IMR-90 (cell line): ENCODE data around the gene ARMH1. TPM values are rescaled to one million over a fixed set of nuclear protein-coding genes. Genes with fewer than 3 reads are reported as not detected.

Experiments used
- ATAC-seq: fragments of 200-7000 bp; cut with Tn5 transposase; 2 replicates; pipeline ENCODE4 v1.9.1; 2020; ENCODE audit warnings: low read depth, mild to moderate bottlenecking, moderate library complexity
- BruUV-seq: library from RNA; stranded (reverse); fragments of 400-500 nt; replicated peaks from 2 replicates; lab custom pipeline; 2021; lab: Mats Ljungman, UMichigan
- CTCF ChIA-PET: fragments of 300-600 bp; formaldehyde crosslinking; extraction: SDS; loops from one replicate; lab custom pipeline; 2021; ENCODE audit warnings: antibody characterized with exemption; lab: Yijun Ruan, JAX
- POLR2A ChIA-PET: fragments of 300-600 bp; sonication (Branson Sonifier 250); formaldehyde crosslinking; loops from one replicate; lab custom pipeline; 2022; ENCODE audit warnings: antibody characterized with exemption; ENCODE audit not compliant: unreplicated experiment; lab: Charles Lee
- DNase-seq: peaks from one replicate; pipeline ENCODE4 v3.0.0; 2013
- H2AFZ ChIP-seq: replicated peaks from 2 replicates; pipeline ENCODE3; 2013; ENCODE audit warnings: low read length, mild to moderate bottlenecking; ENCODE audit not compliant: poor library complexity
- H2AK5ac ChIP-seq: 2 replicates; pipeline ENCODE4 v1.6.1; 2013; ENCODE audit warnings: low read depth, low read length, inconsistent platforms
- H2AK9ac ChIP-seq: replicated peaks from 2 replicates; pipeline ENCODE3; 2013; ENCODE audit warnings: mild to moderate bottlenecking, low read depth, low read length, moderate library complexity; ENCODE audit not compliant: poor library complexity
- H2BK120ac ChIP-seq: 2 replicates; pipeline ENCODE4 v1.6.1; 2013; ENCODE audit warnings: low read depth, low read length, inconsistent platforms
- H2BK15ac ChIP-seq: 3 replicates; pipeline ENCODE4 v1.6.1; 2013; ENCODE audit warnings: low read depth, low read length, inconsistent platforms
- H2BK20ac ChIP-seq: 2 replicates; pipeline ENCODE4 v1.6.1; 2013; ENCODE audit warnings: low read depth, mild to moderate bottlenecking, inconsistent platforms, low read length, moderate library complexity
- H2BK5ac ChIP-seq: 2 replicates; pipeline ENCODE4 v1.6.1; 2013; ENCODE audit warnings: mild to moderate bottlenecking, low read depth, low read length, inconsistent platforms; ENCODE audit not compliant: poor library complexity, severe bottlenecking
- H3K14ac ChIP-seq: replicated peaks from 2 replicates; pipeline ENCODE4 v1.6.1; 2013; ENCODE audit warnings: low read depth, low read length, inconsistent platforms
- H3K18ac ChIP-seq: 2 replicates; pipeline ENCODE4 v1.6.1; 2013; ENCODE audit warnings: low read depth, low read length, control low read depth
- H3K23ac ChIP-seq: 2 replicates; pipeline ENCODE4 v1.6.1; 2013; ENCODE audit warnings: low read depth, low read length, inconsistent platforms
- H3K27ac ChIP-seq: 2 replicates; pipeline ENCODE4 v1.5.1; 2013; ENCODE audit warnings: mild to moderate bottlenecking, control low read depth, low read length; ENCODE audit not compliant: insufficient read depth
- H3K27me3 ChIP-seq: 2 replicates; pipeline ENCODE4 v1.6.1; 2013; ENCODE audit warnings: low read length; ENCODE audit not compliant: control insufficient read depth, insufficient read depth
- H3K36me3 ChIP-seq: 2 replicates; pipeline ENCODE4 v1.6.1; 2013; ENCODE audit warnings: low read length, mixed read lengths; ENCODE audit not compliant: control insufficient read depth, insufficient read depth
- H3K4ac ChIP-seq: 2 replicates; pipeline ENCODE4 v1.6.1; 2013; ENCODE audit warnings: low read depth, low read length, inconsistent platforms
- H3K4me1 ChIP-seq: 2 replicates; pipeline ENCODE4 v1.6.1; 2013; ENCODE audit warnings: low read length, mixed read lengths; ENCODE audit not compliant: control insufficient read depth, insufficient read depth
- H3K4me2 ChIP-seq: 2 replicates; pipeline ENCODE4 v1.6.1; 2013; ENCODE audit warnings: low read depth, mild to moderate bottlenecking, control low read depth, low read length, moderate library complexity
- H3K4me3 ChIP-seq: 2 replicates; pipeline ENCODE4 v1.5.1; 2013; ENCODE audit warnings: low read depth, mild to moderate bottlenecking, control low read depth, low read length, moderate library complexity; ENCODE audit not compliant: insufficient read depth
- H3K56ac ChIP-seq: 2 replicates; pipeline ENCODE4 v1.6.1; 2013; ENCODE audit warnings: low read length, inconsistent platforms; ENCODE audit not compliant: insufficient read depth; ENCODE audit errors: extremely low read depth
- H3K79me1 ChIP-seq, 2 experiments: 2 replicates each; pipeline ENCODE4 v1.6.1; 2013; ENCODE audit warnings: low read length in 2 of 2, inconsistent platforms in 1 of 2, low read depth in 1 of 2
- H3K9ac ChIP-seq: 2 replicates; pipeline ENCODE4 v1.6.1; 2013; ENCODE audit warnings: low read depth, low read length, control low read depth
- H3K9me1 ChIP-seq: 2 replicates; pipeline ENCODE4 v1.6.1; 2013; ENCODE audit warnings: low read length, inconsistent platforms; ENCODE audit not compliant: insufficient read depth
- H3K9me3 ChIP-seq: 2 replicates; pipeline ENCODE4 v1.6.1; 2013; ENCODE audit warnings: low read length; ENCODE audit not compliant: control insufficient read depth, insufficient read depth
- H4K20me1 ChIP-seq: 2 replicates; pipeline ENCODE4 v1.6.1; 2013; ENCODE audit warnings: low read length, inconsistent platforms; ENCODE audit not compliant: insufficient read depth
- H4K5ac ChIP-seq: 2 replicates; pipeline ENCODE4 v1.6.1; 2013; ENCODE audit warnings: mild to moderate bottlenecking, low read depth, low read length, control low read depth
- H4K8ac ChIP-seq, 2 experiments: 2 replicates each; pipeline ENCODE4 v1.6.1; 2013; ENCODE audit warnings: low read depth in 2 of 2, low read length in 2 of 2, control low read depth in 1 of 2, inconsistent platforms in 1 of 2
- H4K91ac ChIP-seq: 2 replicates; pipeline ENCODE4 v1.6.1; 2013; ENCODE audit warnings: low read depth, low read length, inconsistent platforms; ENCODE audit not compliant: insufficient read depth
- BHLHE40 ChIP-seq: fragments of 150-350 bp; IDR thresholded peaks from 2 replicates; pipeline ENCODE4 v1.6.1; 2016; ENCODE audit warnings: mild to moderate bottlenecking, low read depth, low read length
- CEBPB ChIP-seq: IDR thresholded peaks from 2 replicates; pipeline ENCODE4 v1.6.1; 2012; ENCODE audit warnings: low read depth, low read length, improper control_type of control experiment
- RAD21 ChIP-seq: IDR thresholded peaks from 2 replicates; pipeline ENCODE4 v1.6.1; 2012; ENCODE audit warnings: low read length, improper control_type of control experiment
- RFX5 ChIP-seq: IDR thresholded peaks from 2 replicates; pipeline ENCODE4 v1.8.0; 2012; ENCODE audit warnings: low read depth, mild to moderate bottlenecking, low read length, moderate library complexity
- WGBS, 2 experiments: methylation state at CpG; one replicate each; pipeline versions ENCODE4 v1.1.5 to v1.1.7; 2013; ENCODE audit warnings: missing lambda C conversion rate in 2 of 2; ENCODE audit not compliant: insufficient read length in 1 of 2; ENCODE audit errors: extremely low coverage in 2 of 2; 5-methylcytosine and 5-hydroxymethylcytosine counted together
- dilution Hi-C: fragments of 300-500 bp; cut with HindIII; formaldehyde crosslinking; loops from one replicate; pipeline ENCODE4 v1.14.3; 2018; ENCODE audit warnings: low sequenced_read_pairs; ENCODE audit not compliant: unreplicated experiment
- in situ Hi-C: fragments of 300-500 bp; cut with MboI; formaldehyde crosslinking; loops from 3 replicates; pipeline ENCODE4 v1.14.3; 2019; ENCODE audit warnings: low sequenced_read_pairs, inconsistent platforms, mixed read lengths
- intact Hi-C: fragments of 100-400 bp; cut with micrococcal nuclease; formaldehyde crosslinking; loops from 2 replicates; pipeline ENCODE4 v1.10.0; 2022
- polyA plus RNA-seq, 3 experiments: library from polyadenylated mRNA; depleted of rRNA; stranded (reverse); fragments of >200 nt; gene quantifications; 2 replicates each; pipeline ENCODE4 v1.2.3, GENCODE V29; 2012; ENCODE audit warnings: low replicate concordance in 1 of 3
- total RNA-seq: library from RNA; depleted of rRNA; stranded (reverse); fragments of >200 nt; gene quantifications from 2 replicates; pipeline ENCODE4 v1.2.3, GENCODE V29; 2012

The ARMH1 gene
- total and polyA plus RNA-seq, 2 of the 4 experiments (the other 2 are of a cell fraction): 0.36 to 0.72 TPM

DNA sequence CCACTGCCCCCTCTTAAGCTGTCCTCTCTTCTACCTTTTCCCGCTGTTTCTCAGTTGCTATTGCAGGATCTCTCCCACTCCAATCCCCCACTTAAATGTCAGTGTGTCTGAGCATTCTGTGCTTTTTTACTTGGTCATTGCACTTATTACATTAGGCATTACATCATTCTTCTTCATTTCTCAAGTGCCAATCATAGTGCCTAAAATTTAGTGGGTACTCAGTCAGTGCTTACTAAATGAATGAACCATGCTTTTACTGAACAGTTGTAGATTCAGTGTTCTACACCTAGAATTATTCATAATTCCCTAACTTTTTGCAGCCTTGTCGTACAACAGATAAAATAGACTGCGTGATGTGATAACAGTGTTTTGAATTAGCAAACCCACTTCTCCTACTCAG is 19.4 kb downstream of the ARMH1 start:
- Histone ChIP-seq H3K4me3 (no peak overlapping the region), H4K5ac (no peak overlapping the region), H2BK20ac (no peak overlapping the region), H2BK15ac (no peak overlapping the region), H3K23ac (no peak overlapping the region), H3K9me3 (no peaks in the 10 kb centered on the region), H2AFZ (no peak overlapping the region), H3K14ac (no peak overlapping the region), H3K18ac (no peak overlapping the region), H3K4me1 (no peaks in the 10 kb centered on the region), H2AK9ac (no peak overlapping the region), H3K27ac (no peak overlapping the region), H4K91ac (no peak overlapping the region), H3K4ac (no peak overlapping the region), H4K8ac (no peak overlapping the region), H3K56ac (no peak overlapping the region), H3K79me1 (no peaks in the 10 kb centered on the region), H4K20me1 (no peaks in the 10 kb centered on the region), H3K36me3 (no peaks in the 10 kb centered on the region), H2AK5ac (no peak overlapping the region), H3K9ac (no peak overlapping the region), H3K4me2 (no peak overlapping the region), H2BK5ac (no peak overlapping the region), H3K9me1 (no peaks in the 10 kb centered on the region), H2BK120ac (no peak overlapping the region), H3K27me3 (peaks cover 19% of the 10 kb centered on the region)
- intact Hi-C loops: no loop called here
- no peak for TF ChIP-seq RFX5
- TF ChIP-seq BHLHE40: no peak
- TF ChIP-seq CEBPB: no peak
- TF ChIP-seq RAD21: no peak
- ChIA-PET CTCF (no interaction called here), POLR2A (no interaction called here)
- dilution Hi-C loops: no loop called here
- DNase-seq (no peak), ATAC-seq (no peak)
- WGBS, 2 experiments: 80% methylated on average over 1 of the region's 3 CpGs; no CpG with 5 or more reads in 1 of the 2 experiments
- in situ Hi-C loops: no loop called here
- no TSS peak for BruUV-seq
